Loucy (cell line): ENCODE results near the gene NOL4L.

ENCODE experiments used
- CTCF ChIP-seq: fragments of 200-600 bp; sonication (generic); conservative IDR thresholded peaks from 2 replicates; pipeline ENCODE4 v1.5.1; 2014; ENCODE audit warnings: mild to moderate bottlenecking, antibody characterized with exemption, low read length
- EZH2phosphoT487 ChIP-seq: fragments of 200-600 bp; IDR thresholded peaks from 2 replicates; pipeline ENCODE4 v1.6.1; 2018; ENCODE audit warnings: antibody characterized with exemption, mild to moderate bottlenecking, moderate library complexity, borderline replicate concordance

GRCh38 chr20:32580219-32580969 lies 4.7 kb downstream of the NOL4L start:
- TF ChIP-seq CTCF (no peak), EZH2phosphoT487 (no peak)
